ENCODE measurements around the gene SPRED2. TPM values are rescaled to one million over a fixed set of nuclear protein-coding genes. Genes with fewer than 3 reads are reported as not detected.

The SPRED2 gene
- total and polyA plus RNA-seq, 4 donors, result 6.7 to 7.5 (median 7.1) TPM

GRCh38 chr2:65379223-65379622, 53.2 kb downstream of the SPRED2 start:
- Histone ChIP-seq H3K4me1 (ENCODE audit: control insufficient read depth in 4 of 4, insufficient read depth in 4 of 4, low read length in 3 of 4) (peaks cover 31 to 75% (median 57%) of the 10 kb centered on the region in 4 donors), H3K27ac (ENCODE audit: low read depth in 1 of 2, low read length in 2 of 2) (peak overlapping the region in 1 of 2 donors; percentile 42), H3K9me3 (ENCODE audit: control insufficient read depth in 4 of 4, low read length in 3 of 4) (no peaks in the 10 kb centered on the region), H3K9ac (ENCODE audit: low read depth in 1 of 2, low read length in 2 of 2) (no peak overlapping the region), H3K36me3 (ENCODE audit: control insufficient read depth in 4 of 4, insufficient read depth in 3 of 4, low read depth in 1 of 4, low read length in 3 of 4) (no peaks in the 10 kb centered on the region), H3K4me3 (ENCODE audit: low read depth in 1 of 3, low read length in 3 of 3) (no peak overlapping the region), H3K27me3 (ENCODE audit: control insufficient read depth in 4 of 4, insufficient read depth in 4 of 4, low read length in 3 of 4) (no peaks in the 10 kb centered on the region)
- no peak for DNase-seq (ENCODE audit: low spot score)
- WGBS, result 97% methylated on average over 2 of the region's 2 CpGs
- TF ChIP-seq HNF4A (conservative IDR thresholded peaks at IDR 0.05) (no peak), ATF3 (IDR thresholded peaks at IDR 0.05) (no peak), YY1 (IDR thresholded peaks at IDR 0.05) (no peak), MAX (IDR thresholded peaks at IDR 0.05) (no peak), FOXA1 (IDR thresholded peaks at IDR 0.05) (no peak), ZBTB33 (IDR thresholded peaks at IDR 0.05) (no peak), REST (IDR thresholded peaks at IDR 0.05) (no peak), FOXA2 (IDR thresholded peaks at IDR 0.05) (no peak), TAF1 (conservative IDR thresholded peaks at IDR 0.05) (no peak), RAD21 (IDR thresholded peaks at IDR 0.05) (no peak), SP1 (IDR thresholded peaks at IDR 0.05) (no peak), NR2F2 (IDR thresholded peaks at IDR 0.05) (no peak), JUND (IDR thresholded peaks at IDR 0.05) (no peak), GABPA (IDR thresholded peaks at IDR 0.05 in 1 of 2, conservative IDR thresholded peaks at IDR 0.05 in 1 of 2) (no peak), EGR1 (IDR thresholded peaks at IDR 0.05; ENCODE audit: low read depth in 2 of 2) (no peak)

- H3K9me3 ChIP-seq (ENCODE audit: control insufficient read depth in 4 of 4, low read length in 3 of 4), result no peaks in the 10 kb centered on the region
- H3K4me3 ChIP-seq (ENCODE audit: low read depth in 1 of 3, low read length in 3 of 3), result no peak overlapping the region
- no peaks in the 10 kb centered on the region for H3K36me3 ChIP-seq (ENCODE audit: control insufficient read depth in 4 of 4, insufficient read depth in 3 of 4, low read depth in 1 of 4, low read length in 3 of 4)
- no peak for DNase-seq (ENCODE audit: low spot score)
- no peaks in the 10 kb centered on the region for H3K27me3 ChIP-seq (ENCODE audit: control insufficient read depth in 4 of 4, insufficient read depth in 4 of 4, low read length in 3 of 4)
- peak overlapping the region; percentile 42 to 44 for H3K27ac ChIP-seq (ENCODE audit: low read depth in 1 of 2, low read length in 2 of 2)
- WGBS, result 91% methylated on average over 4 of the region's 4 CpGs
- peaks cover 25 to 75% (median 58%) of the 10 kb centered on the region in 4 donors for H3K4me1 ChIP-seq (ENCODE audit: control insufficient read depth in 4 of 4, insufficient read depth in 4 of 4, low read length in 3 of 4)
- no peak overlapping the region for H3K9ac ChIP-seq (ENCODE audit: low read depth in 1 of 2, low read length in 2 of 2)
- TF ChIP-seq MAX (IDR thresholded peaks at IDR 0.05) (no peak), RXRA (IDR thresholded peaks at IDR 0.05) (no peak), TAF1 (conservative IDR thresholded peaks at IDR 0.05) (no peak), RAD21 (IDR thresholded peaks at IDR 0.05) (no peak), ATF3 (IDR thresholded peaks at IDR 0.05) (no peak), EGR1 (IDR thresholded peaks at IDR 0.05; ENCODE audit: low read depth in 2 of 2) (no peak), ZBTB33 (IDR thresholded peaks at IDR 0.05) (no peak), YY1 (IDR thresholded peaks at IDR 0.05) (no peak), CTCF (IDR thresholded peaks at IDR 0.05; ENCODE audit: low read depth, low read length, missing input control) (no peak), NR2F2 (IDR thresholded peaks at IDR 0.05) (no peak), HNF4A (conservative IDR thresholded peaks at IDR 0.05) (no peak), REST (IDR thresholded peaks at IDR 0.05) (no peak)
Measured at GRCh38 chr2:65378290-65378689, 54.1 kb downstream of the SPRED2 start.
